A673 (cell line): Measurements from ENCODE around the gene LCLAT1. TPM values are rescaled to one million over a fixed set of nuclear protein-coding genes. Genes with fewer than 3 reads are reported as not detected.

ENCODE experiments used
- BruUV-seq: library from RNA; stranded (reverse); fragments of 400-500 nt; replicated peaks from 2 replicates; lab custom pipeline; 2021; lab: Mats Ljungman, UMichigan
- CTCF ChIA-PET: fragments of 300-600 bp; sonication (Branson Sonifier 250); formaldehyde crosslinking; loops from one replicate; lab custom pipeline; 2022; ENCODE audit warnings: antibody characterized with exemption; lab: Charles Lee
- POLR2A ChIA-PET: fragments of 300-600 bp; sonication (Branson Sonifier 250); formaldehyde crosslinking; loops from one replicate; lab custom pipeline; 2022; ENCODE audit warnings: antibody characterized with exemption; ENCODE audit not compliant: low non-redundant PET; lab: Charles Lee
- DNase-seq: peaks from one replicate; pipeline ENCODE4 v3.0.0-alpha.2; 2015; ENCODE audit warnings: low spot score
- H3K27ac ChIP-seq: fragments of 200-600 bp; sonication (generic); 2 replicates; pipeline ENCODE4 v1.5.1; 2016; ENCODE audit warnings: mixed run types, low read depth, mild to moderate bottlenecking, mixed read lengths, antibody characterized with exemption, low read length; ENCODE audit not compliant: poor library complexity, severe bottlenecking
- H3K27me3 ChIP-seq: fragments of 200-600 bp; sonication (generic); replicated peaks from 2 replicates; pipeline ENCODE4 v1.6.1; 2017; ENCODE audit warnings: mixed run types, low read depth, mild to moderate bottlenecking, mixed read lengths, antibody characterized with exemption, low read length; ENCODE audit not compliant: insufficient read depth, poor library complexity
- H3K36me3 ChIP-seq: fragments of 200-600 bp; sonication (generic); 2 replicates; pipeline ENCODE4 v1.6.1; 2016; ENCODE audit warnings: mixed run types, mild to moderate bottlenecking, mixed read lengths, antibody characterized with exemption, low read length; ENCODE audit not compliant: insufficient read depth, poor library complexity, severe bottlenecking
- H3K4me1 ChIP-seq: fragments of 200-600 bp; sonication (generic); 2 replicates; pipeline ENCODE4 v1.6.1; 2017; ENCODE audit warnings: mixed run types, mild to moderate bottlenecking, mixed read lengths, antibody characterized with exemption, low read length; ENCODE audit not compliant: insufficient read depth, poor library complexity, severe bottlenecking
- H3K4me3 ChIP-seq: fragments of 200-600 bp; sonication (generic); 2 replicates; pipeline ENCODE4 v1.5.1; 2016; ENCODE audit warnings: low read depth, mixed run types, mild to moderate bottlenecking, mixed read lengths, low read length; ENCODE audit not compliant: poor library complexity, severe bottlenecking
- H3K9me3 ChIP-seq: fragments of 200-600 bp; sonication (generic); 2 replicates; pipeline ENCODE4 v1.6.1; 2016; ENCODE audit warnings: mixed run types, low read depth, mild to moderate bottlenecking, mixed read lengths, antibody characterized with exemption, low read length; ENCODE audit not compliant: poor library complexity, severe bottlenecking
- EZH2 ChIP-seq: fragments of 200-600 bp; sonication (generic); IDR thresholded peaks from 2 replicates; pipeline ENCODE4 v1.6.1; 2017; ENCODE audit warnings: borderline replicate concordance, low read depth, mild to moderate bottlenecking, mixed read lengths, antibody characterized with exemption, low read length; ENCODE audit not compliant: poor library complexity, severe bottlenecking
- intact Hi-C: fragments of 100-400 bp; cut with micrococcal nuclease; formaldehyde crosslinking; loops from one replicate; pipeline ENCODE4 v1.10.0; 2022; ENCODE audit not compliant: unreplicated experiment
- total RNA-seq: library from RNA; stranded (reverse); gene quantifications from 2 replicates; pipeline ENCODE4 v1.2.3, GENCODE V29; 2021
- TF ChIP-seq, protein P1 (sequence below): fragments of 300-800, 200-600 bp; sonication (generic); conservative IDR thresholded peaks from 2 replicates; pipeline ENCODE4 v1.5.1; 2017; ENCODE audit warnings: low read depth, mild to moderate bottlenecking, antibody characterized with exemption, low read length, moderate library complexity, mixed read lengths

Gene LCLAT1
- total RNA-seq, 1 experiment from 2014 or later, result 35.3 TPM

DNA sequence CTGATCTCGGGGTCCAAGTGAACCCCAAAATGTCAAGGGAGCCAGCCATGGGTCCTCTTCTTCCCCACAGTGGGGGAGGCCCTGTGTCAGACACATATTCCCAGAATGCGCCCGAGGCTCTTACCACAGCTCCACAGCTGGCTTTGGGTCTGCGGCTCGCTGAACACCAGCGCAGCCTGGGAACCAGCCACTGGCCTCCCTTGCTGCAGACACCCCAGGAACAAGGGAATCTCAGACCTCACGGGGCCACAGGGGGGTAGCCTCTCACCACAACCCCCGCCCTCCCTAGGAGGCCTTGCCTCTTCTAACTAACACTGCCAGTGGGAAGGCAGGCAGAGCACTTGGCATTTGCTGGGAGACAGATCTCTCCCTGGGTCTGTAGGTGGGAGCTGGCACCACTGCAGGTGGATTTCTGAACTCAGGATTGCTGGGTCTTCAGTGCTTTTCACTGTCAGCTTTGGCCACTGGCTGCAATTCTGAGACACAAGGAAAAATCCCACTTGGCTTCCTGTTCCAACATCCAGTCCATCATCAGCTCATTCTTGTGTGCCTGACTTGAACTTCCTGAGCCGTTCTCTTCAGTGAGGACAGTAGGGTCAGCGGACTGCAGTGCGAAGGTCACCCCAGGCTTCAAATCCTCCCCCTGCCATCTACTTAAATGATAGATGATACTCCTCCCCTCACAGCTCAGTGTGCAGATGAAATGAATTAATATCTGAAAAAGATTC lies 231.5 kb downstream of the LCLAT1 start:
- H3K27ac ChIP-seq, result no peak overlapping the region
- no TSS peak for BruUV-seq
- DNase-seq, result no peak
- H3K4me1 ChIP-seq, result no peaks in the 10 kb centered on the region
- no peaks in the 10 kb centered on the region for H3K9me3 ChIP-seq
- H3K36me3 ChIP-seq, result no peaks in the 10 kb centered on the region
- H3K4me3 ChIP-seq, result no peak overlapping the region
- ChIA-PET CTCF (interaction anchor here (0.5 to 0.8 kb wide), 2 partner anchors 33 to 513 kb away, joined by 3 to 4 read pairs; no protein-coding TSS in a partner anchor), POLR2A (no interaction called here)
- TF ChIP-seq, protein P1, sequence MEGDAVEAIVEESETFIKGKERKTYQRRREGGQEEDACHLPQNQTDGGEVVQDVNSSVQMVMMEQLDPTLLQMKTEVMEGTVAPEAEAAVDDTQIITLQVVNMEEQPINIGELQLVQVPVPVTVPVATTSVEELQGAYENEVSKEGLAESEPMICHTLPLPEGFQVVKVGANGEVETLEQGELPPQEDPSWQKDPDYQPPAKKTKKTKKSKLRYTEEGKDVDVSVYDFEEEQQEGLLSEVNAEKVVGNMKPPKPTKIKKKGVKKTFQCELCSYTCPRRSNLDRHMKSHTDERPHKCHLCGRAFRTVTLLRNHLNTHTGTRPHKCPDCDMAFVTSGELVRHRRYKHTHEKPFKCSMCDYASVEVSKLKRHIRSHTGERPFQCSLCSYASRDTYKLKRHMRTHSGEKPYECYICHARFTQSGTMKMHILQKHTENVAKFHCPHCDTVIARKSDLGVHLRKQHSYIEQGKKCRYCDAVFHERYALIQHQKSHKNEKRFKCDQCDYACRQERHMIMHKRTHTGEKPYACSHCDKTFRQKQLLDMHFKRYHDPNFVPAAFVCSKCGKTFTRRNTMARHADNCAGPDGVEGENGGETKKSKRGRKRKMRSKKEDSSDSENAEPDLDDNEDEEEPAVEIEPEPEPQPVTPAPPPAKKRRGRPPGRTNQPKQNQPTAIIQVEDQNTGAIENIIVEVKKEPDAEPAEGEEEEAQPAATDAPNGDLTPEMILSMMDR, result no peak
- no peak for TF ChIP-seq EZH2
- H3K27me3 ChIP-seq, result peaks cover 3% of the 10 kb centered on the region
- intact Hi-C loops, result no loop called here

DNA sequence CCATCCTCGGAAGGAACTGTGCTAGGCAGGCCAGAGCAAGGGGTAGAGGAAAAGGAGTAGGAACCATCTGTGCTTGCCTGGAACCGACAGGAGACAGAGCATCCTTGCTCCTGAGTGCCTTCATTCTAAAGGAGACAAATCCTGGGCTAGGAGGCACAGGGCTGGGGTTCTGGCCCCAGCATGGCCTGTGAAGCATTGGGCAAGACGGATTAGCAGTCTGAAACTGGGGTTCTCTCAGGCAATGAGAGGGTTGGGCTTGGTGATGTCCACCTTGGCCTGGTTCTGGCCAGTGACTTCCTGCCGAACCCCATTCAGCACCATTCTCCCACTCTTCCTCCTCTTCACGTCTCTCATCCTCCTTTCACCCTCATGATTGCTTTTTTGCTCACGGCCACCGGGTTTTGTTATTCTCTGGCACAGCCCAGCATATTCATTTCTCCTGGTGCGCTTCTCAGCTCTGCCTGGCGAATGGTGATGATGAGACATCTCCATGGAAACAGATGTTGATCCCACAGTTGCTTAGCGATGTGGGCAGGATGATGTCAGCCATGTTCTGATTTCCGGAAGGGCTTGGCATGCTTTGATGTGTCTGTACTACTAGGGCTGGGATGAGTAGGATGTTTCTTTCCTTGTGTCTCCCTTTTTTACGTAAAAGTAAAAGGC lies 232.5 kb downstream of the LCLAT1 start:
- CTCF ChIA-PET, result no interaction called here
- intact Hi-C loops, result no loop called here

DNA sequence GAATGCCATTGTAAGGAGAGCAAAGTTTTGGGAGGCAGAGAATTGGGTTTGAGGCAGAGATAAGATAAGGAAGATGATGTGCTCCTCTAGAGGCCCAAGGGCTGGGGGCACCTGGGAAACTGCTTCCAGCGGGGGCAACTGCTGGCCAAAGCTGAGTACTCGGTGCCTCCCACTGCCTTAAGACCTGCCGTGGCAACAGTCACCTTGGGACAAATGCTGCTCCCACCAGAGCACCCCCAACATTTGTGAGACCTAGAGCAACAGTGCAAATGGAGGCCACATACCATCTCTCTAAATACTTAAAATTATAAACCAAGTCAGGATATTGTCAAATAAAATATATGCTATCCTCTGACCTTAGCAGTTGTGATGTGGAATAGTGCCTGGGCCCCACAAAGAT lies 233.1 kb downstream of the LCLAT1 start:
- Histone ChIP-seq H3K27me3 (no peaks in the 10 kb centered on the region), H3K9me3 (no peaks in the 10 kb centered on the region), H3K36me3 (no peaks in the 10 kb centered on the region), H3K4me3 (no peak overlapping the region), H3K4me1 (no peaks in the 10 kb centered on the region), H3K27ac (no peak overlapping the region)
- DNase-seq, result no peak
- intact Hi-C loops, result no loop called here
- TF ChIP-seq, protein P1, result no peak
- no peak for TF ChIP-seq EZH2
- POLR2A ChIA-PET, result no interaction called here
- CTCF ChIA-PET, result no interaction called here
- no TSS peak for BruUV-seq

More for the DNA sequence above, 232.5 kb downstream of the LCLAT1 start:
- no peaks in the 10 kb centered on the region for H3K36me3 ChIP-seq
- no peaks in the 10 kb centered on the region for H3K27me3 ChIP-seq
- H3K9me3 ChIP-seq, result no peaks in the 10 kb centered on the region
- POLR2A ChIA-PET, result no interaction called here
- no peak overlapping the region for H3K4me3 ChIP-seq
- no TSS peak for BruUV-seq
- TF ChIP-seq, protein P1, result no peak
- no peak for TF ChIP-seq EZH2
- H3K4me1 ChIP-seq, result no peaks in the 10 kb centered on the region
- peak; percentile 15 for DNase-seq
- H3K27ac ChIP-seq, result no peak overlapping the region
